GM18519 (cell line): Measurements from ENCODE around the gene PACRG.

Source experiments
- ATAC-seq: cut with Tn5 transposase; IDR thresholded peaks from one replicate; pipeline ENCODE4 v1.9.1; 2021; ENCODE audit warnings: mild to moderate bottlenecking, moderate library complexity; ENCODE audit not compliant: unreplicated experiment, low FRiP score

Gene PACRG

DNA sequence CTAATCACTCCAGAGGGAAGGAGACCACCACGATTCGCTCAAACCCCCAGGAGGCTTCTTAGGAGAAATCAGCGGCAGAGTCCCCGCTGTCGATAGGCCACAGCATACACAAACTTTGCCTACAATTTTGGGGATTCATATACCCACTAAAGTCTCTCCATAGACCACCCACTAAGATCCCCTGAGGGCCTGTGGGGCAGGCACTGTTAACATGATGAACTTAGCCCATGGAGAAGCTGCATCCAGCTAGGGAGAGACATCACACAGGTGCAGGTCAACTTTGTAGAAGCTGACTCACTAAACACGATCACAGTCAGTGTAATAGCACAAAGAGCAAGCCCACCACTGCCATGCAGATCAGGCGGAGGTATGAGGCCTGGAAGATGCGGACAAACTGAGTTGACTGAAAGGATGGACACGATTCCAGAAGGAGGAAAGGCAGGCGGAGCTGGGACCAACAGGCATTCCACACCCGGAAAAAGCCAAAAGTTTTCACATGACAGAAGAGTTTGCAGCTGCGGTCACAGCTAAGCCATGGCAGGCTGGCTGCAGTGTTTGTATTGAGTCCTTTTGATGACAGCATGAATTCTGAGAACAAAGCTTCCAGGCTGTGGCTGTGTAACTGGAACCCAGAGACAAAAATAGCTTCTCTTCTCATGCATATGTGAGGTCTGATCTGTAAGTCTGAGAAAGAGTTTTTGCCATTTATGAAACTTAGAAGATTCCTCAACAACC lies 611.1 kb downstream of the PACRG start:
- no peak for ATAC-seq

GRCh38 chr6:163339466-163339865 lies 611.7 kb downstream of the PACRG start:
- ATAC-seq, result no peak

DNA sequence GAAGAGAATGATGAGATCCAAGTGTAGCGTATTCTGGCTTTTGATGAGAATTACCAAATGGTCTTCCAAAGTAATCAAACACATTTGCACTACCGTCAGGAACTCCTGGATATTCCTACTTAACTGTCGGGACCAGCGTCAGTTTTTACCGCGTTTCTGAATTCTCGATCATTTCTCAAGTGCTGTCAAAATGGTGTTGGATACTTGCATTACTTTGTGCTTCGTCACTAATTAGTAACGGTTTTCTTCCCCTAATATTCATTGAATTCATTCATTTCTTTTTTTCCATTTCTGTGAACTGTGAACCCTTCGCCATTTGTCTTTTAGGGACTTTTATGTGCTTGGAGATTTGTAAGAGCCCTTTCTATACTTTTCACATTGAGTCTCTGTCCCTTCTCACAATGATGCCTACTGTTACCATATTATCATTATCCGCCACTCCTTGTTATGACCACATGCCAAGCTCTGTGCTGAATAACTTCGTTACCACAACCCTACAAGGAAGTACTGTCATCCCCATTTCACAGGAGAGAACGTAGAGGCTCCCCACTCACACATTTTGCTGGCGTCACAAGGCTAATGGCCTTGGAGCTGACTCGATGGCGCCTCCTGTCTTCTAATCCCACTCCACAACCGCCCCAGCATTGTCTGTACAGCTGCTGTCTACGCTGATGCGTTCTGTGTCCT lies 612.6 kb downstream of the PACRG start:
- ATAC-seq, result no peak

DNA sequence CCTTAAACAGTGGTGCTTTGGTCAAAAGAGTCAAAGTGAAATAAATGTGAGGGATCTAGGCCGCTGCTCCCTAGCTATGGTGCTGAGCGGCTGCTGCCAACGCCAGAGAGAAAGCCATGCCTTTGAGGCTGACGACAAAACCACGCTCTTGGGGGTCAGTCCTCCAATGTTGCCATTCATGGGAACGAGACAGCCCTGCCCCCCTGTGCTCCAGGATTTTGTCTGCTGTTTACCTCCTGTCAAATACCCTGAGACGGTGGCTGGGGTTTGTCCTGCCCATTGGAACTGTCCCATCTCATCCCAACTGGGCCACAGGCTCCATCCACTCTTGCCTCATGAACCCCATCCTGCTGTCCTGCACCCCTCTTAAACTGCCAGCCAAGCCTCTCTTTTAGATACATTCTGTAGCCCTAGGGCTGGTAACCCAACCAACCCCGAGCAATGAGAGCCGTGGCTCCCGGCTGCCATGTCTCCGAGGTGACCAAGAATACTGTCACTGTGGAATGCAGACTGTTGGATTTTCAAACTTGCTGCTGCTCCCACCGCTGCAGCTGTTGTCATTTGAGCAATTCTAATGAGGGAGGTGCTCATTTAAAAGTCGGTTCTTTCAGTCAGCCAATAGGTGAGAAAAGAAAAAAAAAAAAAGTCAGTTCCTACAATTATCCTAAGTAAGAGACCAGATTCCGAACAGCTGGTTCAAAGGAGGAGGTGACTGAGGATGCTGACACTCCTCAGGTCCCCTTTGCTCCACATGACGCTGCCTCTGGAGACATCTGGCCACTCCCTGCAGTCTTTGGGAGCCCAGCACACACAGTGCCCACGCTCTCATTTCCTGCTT lies 613.7 kb downstream of the PACRG start:
- no peak for ATAC-seq

- ATAC-seq, result no peak
Measured at GRCh38 chr6:163342571-163343539, 615.1 kb downstream of the PACRG start.

DNA sequence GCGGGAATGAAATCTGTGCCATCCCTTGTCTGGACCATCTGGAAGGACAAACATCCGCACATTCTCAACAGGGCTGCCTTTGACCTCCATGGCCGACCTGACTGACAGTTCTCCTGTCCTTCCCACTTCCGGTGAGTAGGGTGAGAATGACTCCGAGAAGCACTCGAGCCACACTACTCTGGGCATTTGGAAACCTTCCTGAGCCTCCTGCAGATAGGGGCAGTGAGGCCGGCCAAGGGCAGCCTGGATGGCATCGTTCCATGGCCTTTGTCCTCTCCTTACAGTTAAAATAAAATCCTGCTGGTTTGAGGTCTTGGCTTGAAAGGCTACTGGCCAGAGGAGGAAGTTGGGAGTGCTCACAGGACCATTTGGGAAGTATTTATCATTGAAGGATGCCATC lies 615.8 kb downstream of the PACRG start:
- no peak for ATAC-seq

- no peak for ATAC-seq
Measured at GRCh38 chr6:163344411-163344810, 616.6 kb downstream of the PACRG start.

GRCh38 chr6:163345931-163346330 lies 618.2 kb downstream of the PACRG start:
- no peak for ATAC-seq

- no peak for ATAC-seq
Measured at GRCh38 chr6:163346497-163346961, 618.8 kb downstream of the PACRG start.

GRCh38 chr6:163347021-163347446 lies 619.3 kb downstream of the PACRG start:
- no peak for ATAC-seq

DNA sequence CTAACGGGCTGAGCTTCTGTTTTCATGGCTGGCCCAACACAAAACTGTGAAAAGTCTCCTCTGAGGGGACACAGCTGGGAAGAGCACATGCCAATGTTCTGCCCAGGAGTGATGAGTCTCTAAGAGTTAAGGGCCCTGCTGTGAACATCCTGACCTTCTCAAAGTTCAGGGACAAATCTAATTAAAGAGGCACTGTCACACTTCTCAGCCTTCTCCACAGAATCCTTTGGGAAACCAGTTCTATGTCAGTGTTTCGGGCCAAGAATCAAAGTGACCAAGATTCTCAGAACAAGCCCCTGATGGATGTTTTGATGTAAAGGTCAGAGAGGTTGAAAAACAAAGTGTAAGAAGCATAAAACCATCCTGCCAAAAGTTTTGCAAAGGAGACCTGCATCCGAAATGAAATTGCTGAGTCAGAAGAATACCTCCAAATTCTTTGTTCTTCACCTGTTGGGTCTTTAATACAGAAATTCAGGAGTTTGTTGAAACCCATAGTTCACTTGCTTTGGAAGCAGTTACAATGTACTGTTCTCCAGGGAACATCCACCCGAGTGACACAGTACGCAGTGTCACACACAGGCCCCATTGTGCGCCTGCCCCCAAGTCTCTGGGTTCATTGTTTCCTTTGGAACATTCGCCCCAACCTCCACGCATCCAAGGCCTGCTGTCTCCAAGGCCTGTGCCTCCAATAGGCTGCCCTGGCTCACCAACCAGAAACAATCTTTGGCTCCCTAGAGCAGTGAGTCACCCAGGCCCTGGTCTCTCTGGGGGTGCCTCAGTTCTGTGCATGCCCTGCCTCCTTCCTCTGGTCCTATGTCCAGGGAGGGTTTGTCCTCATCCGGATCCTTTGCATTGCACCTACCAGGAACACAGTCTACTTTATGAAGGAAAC lies 621.3 kb downstream of the PACRG start:
- no peak for ATAC-seq

GRCh38 chr6:163349696-163350095 lies 621.9 kb downstream of the PACRG start:
- ATAC-seq, result no peak

DNA sequence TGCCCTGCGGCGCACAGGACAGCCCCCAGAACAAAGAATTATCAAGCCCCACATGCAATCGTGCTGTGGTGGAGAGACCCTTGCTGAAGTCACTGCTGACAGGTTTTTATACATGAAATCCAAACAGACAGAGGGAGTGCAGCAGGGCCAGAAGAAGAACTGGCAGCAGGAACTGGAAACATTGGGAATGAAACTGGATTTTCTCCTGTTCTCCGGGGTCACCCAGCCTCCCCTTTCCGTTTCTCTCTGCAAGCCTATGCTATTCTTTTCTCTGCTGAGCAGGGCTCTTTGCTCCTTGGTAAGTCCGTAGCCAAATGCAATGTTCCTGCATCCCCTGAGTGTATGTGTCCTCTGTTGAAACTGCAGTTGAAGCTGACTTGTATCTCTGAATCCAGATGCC lies 623.2 kb downstream of the PACRG start:
- no peak for ATAC-seq

DNA sequence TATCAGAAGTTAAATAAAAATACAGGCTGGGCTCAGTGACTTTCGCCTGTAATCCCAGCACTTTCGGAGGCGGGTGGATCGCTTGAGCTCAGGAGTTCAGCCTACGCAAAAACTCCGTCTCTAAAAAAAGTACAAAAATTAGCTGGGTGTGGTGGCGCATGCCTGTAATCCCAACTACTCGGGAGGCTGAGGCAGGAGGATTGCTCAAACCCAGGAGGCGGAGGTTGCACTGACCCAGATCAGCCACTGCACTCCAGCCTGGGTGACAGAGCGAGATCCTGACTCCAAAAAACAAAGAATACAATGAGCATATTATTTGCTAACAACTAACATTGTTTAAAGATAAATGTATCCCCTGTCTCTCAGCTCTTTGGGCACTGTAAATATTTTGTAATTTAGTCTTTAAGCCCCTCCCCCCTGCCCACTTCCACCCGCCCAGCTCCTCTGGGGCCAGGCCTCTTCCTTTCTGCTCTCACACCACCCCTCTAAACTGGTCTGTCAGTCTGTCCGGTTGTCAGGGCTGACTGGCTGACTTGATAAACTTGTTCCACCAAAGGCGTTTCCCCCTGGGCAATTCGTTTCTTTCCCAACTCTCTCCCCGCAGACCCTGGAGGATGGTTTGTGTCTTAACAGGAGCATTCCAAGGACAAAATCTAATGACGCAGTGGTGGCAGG lies 624.4 kb downstream of the PACRG start:
- ATAC-seq, result no peak

DNA sequence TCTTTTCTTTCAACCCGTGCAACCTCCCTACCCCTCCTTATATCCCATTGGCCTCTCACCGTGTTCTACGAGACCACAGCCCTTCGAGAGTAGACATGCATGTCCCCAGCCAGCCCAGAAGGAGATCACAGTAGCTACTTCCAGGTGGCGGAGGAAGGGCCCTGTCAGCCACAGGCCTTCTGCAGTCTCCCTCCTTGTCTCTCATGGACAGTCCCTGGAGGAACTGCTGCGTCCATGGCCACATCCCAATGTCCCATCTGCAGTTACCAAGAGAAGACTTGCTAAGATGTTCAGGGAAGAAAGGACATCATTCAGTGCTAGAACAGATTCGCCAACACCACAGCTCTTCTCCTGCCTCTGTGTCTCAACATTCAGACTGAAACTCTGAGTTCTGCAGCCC lies 625.2 kb downstream of the PACRG start:
- no peak for ATAC-seq

DNA sequence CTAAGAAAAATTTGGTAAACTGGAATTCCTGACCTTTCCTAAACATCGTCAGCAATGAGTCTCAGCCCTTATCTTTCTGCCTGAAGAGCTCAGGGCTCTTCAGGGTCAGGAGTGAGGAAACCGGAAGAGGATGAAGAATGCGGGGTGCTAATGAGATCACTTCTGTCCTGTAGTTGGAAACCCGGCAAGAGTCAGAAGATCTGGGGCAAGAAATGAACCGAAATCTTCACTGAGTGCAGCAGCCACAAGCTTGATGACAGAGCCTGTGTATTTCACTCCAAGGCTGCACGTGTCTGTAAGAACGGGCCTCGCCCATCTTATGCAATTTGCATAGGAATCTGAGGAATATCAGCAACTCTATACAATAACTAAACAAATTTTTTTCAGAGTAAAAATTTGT lies 626.3 kb downstream of the PACRG start:
- no peak for ATAC-seq

DNA sequence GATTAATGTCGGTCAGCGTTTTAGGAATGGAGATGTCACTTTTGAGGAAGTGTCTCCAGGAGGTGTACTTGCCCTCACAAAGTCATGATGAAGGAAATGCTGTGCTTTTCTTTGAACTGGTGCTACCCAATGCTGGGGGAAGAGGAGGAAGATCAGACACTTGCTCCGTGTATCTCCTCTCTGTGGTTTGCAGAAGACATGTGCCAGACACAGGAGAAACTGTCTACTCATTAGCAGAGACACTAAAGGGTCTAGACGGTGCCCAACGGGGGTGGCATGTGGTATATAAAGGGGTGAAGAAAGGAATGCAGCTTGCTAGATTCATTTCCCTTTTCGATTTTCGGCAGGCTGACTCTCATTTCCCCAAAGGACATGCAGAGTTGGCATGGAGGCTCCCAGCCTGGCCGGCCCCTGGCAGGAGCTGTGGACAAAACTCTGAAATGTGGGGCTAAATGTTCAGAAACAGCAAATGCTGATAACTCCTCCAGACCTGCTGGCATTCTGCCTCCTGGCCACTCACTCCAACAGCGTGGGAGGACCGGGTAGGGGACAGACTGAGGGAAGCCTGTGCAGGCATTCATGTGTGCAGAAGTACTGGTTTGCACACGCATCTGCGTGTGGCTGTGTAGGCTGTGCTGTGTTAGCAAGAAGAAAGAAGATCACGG lies 627.1 kb downstream of the PACRG start:
- peak; percentile 88 for ATAC-seq

- ATAC-seq, result peak; percentile 23
Measured at GRCh38 chr6:163355426-163355991, 627.7 kb downstream of the PACRG start.
